Tibial artery (tissue), 4 donors: ENCODE results near the gene DLG3.

Experiments
- DNase-seq, 2 donors: peaks; one replicate each; pipeline ENCODE4 v3.0.0-alpha.2; 2019
- H3K27ac ChIP-seq, 2 donors: fragments of 200-600 bp; sonication (generic) in 1 of 2; 1 replicate in 1 of 2; 2 replicates in 1 of 2; pipeline ENCODE4 v1.5.1; 2018 to 2019; ENCODE audit warnings: mild to moderate bottlenecking in 1 of 2
- H3K27me3 ChIP-seq, 2 donors: fragments of 200-600 bp; sonication (generic) in 1 of 2; one replicate each; pipeline versions ENCODE4 v1.5.1 to v1.6.0; 2016 to 2019
- H3K36me3 ChIP-seq, 3 donors: fragments of 200-600 bp; sonication (generic) in 2 of 3; one replicate each; pipeline ENCODE4 v1.5.1; 2016 to 2019; ENCODE audit warnings: mild to moderate bottlenecking in 2 of 3
- H3K4me1 ChIP-seq, 4 donors: fragments of 200-600 bp; sonication (generic) in 2 of 4; 1 replicate in 3 of 4; 2 replicates in 1 of 4; pipeline ENCODE4 v1.5.1; 2016 to 2019
- H3K4me3 ChIP-seq, 2 donors: fragments of 200-600 bp; sonication (generic) in 1 of 2; 1 replicate in 1 of 2; 2 replicates in 1 of 2; pipeline ENCODE4 v1.5.1; 2018 to 2019; ENCODE audit warnings: mild to moderate bottlenecking in 2 of 2
- H3K9me3 ChIP-seq, 3 donors: fragments of 200-600 bp; sonication (generic) in 1 of 3; one replicate each; pipeline ENCODE4 v1.5.1; 2016 to 2019
- CTCF ChIP-seq, 2 experiments: fragments of 200-600 bp in 1 of 2; fragments of 450-650 bp in 1 of 2; IDR thresholded peaks; one replicate each; pipeline ENCODE4 v1.5.1; 2017 to 2019; ENCODE audit warnings: antibody characterized with exemption in 2 of 2, mild to moderate bottlenecking in 1 of 2, moderate library complexity in 1 of 2
- intact Hi-C: fragments of 100-400 bp; cut with DNase I; formaldehyde crosslinking; loops from one replicate; pipeline ENCODE4 v1.15.0; 2023; ENCODE audit warnings: low total_unique reads

DLG3 gene

GRCh38 chrX:70455366-70456202 is 10.9 kb downstream of the DLG3 start:
- H3K27ac ChIP-seq, result peak overlapping the region; percentile 89 to 91
- peaks cover 0 to 28% (median 10%) of the 10 kb centered on the region in 4 donors for H3K4me1 ChIP-seq
- intact Hi-C loops, result loop anchor here (10.0 kb wide), 1 partner anchor 99 kb away; no protein-coding TSS in a partner anchor
- no peaks in the 10 kb centered on the region for H3K9me3 ChIP-seq
- no peaks in the 10 kb centered on the region for H3K36me3 ChIP-seq
- TF ChIP-seq CTCF (IDR thresholded peaks at IDR 0.05), result no peak
- peak overlapping the region; percentile 56 to 63 for H3K4me3 ChIP-seq
- no peaks in the 10 kb centered on the region for H3K27me3 ChIP-seq
- DNase-seq, result no peak

GRCh38 chrX:70456256-70456655 is 11.6 kb downstream of the DLG3 start:
- intact Hi-C loops, result loop anchor here (10.0 kb wide), 1 partner anchor 99 kb away; no protein-coding TSS in a partner anchor
- peak overlapping the region in 1 of 2 donors; percentile 91 for H3K27ac ChIP-seq
- no peaks in the 10 kb centered on the region for H3K27me3 ChIP-seq
- no peak for TF ChIP-seq CTCF (IDR thresholded peaks at IDR 0.05)
- peaks cover 0 to 28% (median 10%) of the 10 kb centered on the region in 4 donors for H3K4me1 ChIP-seq
- H3K9me3 ChIP-seq, result no peaks in the 10 kb centered on the region
- no peaks in the 10 kb centered on the region for H3K36me3 ChIP-seq
- H3K4me3 ChIP-seq, result peak overlapping the region in 1 of 2 donors; percentile 56
- DNase-seq, result no peak

GRCh38 chrX:70461026-70461425 is 16.4 kb downstream of the DLG3 start:
- peaks cover 0 to 6% (median 0%) of the 10 kb centered on the region in 4 donors for H3K4me1 ChIP-seq
- no peak for DNase-seq
- H3K9me3 ChIP-seq, result no peaks in the 10 kb centered on the region
- H3K36me3 ChIP-seq, result no peaks in the 10 kb centered on the region
- no peaks in the 10 kb centered on the region for H3K27me3 ChIP-seq
- TF ChIP-seq CTCF (IDR thresholded peaks at IDR 0.05), result no peak
- no peak overlapping the region for H3K4me3 ChIP-seq
- no peak overlapping the region for H3K27ac ChIP-seq
- intact Hi-C loops, result no loop called here

- no peak overlapping the region for H3K4me3 ChIP-seq
- no peak for DNase-seq
- no peaks in the 10 kb centered on the region for H3K4me1 ChIP-seq
- no peaks in the 10 kb centered on the region for H3K27me3 ChIP-seq
- intact Hi-C loops, result no loop called here
- no peaks in the 10 kb centered on the region for H3K9me3 ChIP-seq
- TF ChIP-seq CTCF (IDR thresholded peaks at IDR 0.05), result no peak
- no peaks in the 10 kb centered on the region for H3K36me3 ChIP-seq
- H3K27ac ChIP-seq, result no peak overlapping the region
These were observed 19.4 kb downstream of the DLG3 start for GRCh38 chrX:70464051-70464450.

GRCh38 chrX:70466968-70467367 is 22.3 kb downstream of the DLG3 start:
- H3K4me3 ChIP-seq, result no peak overlapping the region
- H3K9me3 ChIP-seq, result no peaks in the 10 kb centered on the region
- H3K27ac ChIP-seq, result no peak overlapping the region
- no peak for TF ChIP-seq CTCF (IDR thresholded peaks at IDR 0.05)
- no peak for DNase-seq
- no peaks in the 10 kb centered on the region for H3K36me3 ChIP-seq
- H3K27me3 ChIP-seq, result no peaks in the 10 kb centered on the region
- H3K4me1 ChIP-seq, result no peaks in the 10 kb centered on the region
- intact Hi-C loops, result no loop called here
